ENCODE data around the gene SLC16A8.
"Not testable (repeated sequence)": the region's sequence is repeated elsewhere in the genome, so short reads cannot be mapped to it uniquely, and the experiment has no call there.

The SLC16A8 gene

DNA sequence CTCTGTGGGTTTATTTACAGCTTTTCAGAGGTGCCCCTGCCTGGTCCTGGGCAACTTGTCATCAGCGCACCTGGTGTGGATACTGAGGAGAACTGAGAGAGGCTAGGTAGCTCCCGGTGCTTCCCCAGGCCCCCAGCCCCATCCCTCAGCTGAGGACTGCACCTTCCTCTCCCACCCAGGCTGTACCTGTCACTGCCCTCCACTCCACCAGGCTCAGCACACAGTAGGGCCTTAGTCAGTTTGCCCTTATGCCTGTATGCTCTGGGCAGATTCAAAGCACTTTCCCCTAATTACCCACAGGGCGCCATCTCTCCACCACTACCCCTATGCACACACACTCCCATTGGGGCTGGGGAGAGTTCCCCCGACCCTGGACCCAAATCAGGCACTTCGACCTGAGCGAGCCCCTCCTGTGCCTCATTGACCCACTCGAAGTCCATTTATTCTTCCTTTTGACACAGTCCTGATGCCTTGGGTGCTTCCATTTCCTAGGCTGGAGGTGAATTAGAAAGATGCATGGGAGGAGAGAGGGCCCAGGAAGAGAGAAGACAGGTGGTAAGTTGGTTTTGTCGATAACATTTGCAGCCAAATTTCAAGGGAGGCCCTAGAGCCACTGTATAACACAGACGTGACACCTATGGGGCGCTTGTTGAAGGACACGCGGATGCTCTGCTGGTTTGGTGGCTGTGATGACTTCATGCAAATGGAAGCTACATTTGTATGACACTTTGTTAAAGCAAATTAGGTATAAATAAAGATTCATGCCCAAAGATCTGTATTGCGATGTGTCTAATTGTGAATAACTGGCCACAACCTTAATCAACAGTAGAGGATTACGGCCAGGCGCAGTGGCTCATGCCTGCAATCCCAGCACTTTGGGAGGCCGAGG lies 40.6 kb downstream of the SLC16A8 start:
- no peak for DNase-seq (ENCODE audit: low spot score)

DNA sequence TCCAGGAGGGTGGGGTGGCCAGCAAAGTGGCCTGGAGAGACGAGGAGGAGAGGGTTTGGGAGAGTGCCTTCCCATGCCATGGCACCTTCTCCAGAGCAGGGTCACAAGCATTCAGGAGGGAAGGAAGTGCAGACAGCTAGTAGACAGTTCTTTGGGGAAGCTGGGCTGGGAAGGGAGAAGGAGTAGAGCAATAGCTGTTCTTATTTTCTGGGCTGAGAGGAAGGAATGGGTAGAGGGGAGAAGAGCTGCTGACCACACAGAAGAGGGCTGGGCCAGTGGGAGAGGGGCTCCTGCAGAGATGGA lies 41.5 kb downstream of the SLC16A8 start:
- no peak for DNase-seq (ENCODE audit: low spot score)

DNA sequence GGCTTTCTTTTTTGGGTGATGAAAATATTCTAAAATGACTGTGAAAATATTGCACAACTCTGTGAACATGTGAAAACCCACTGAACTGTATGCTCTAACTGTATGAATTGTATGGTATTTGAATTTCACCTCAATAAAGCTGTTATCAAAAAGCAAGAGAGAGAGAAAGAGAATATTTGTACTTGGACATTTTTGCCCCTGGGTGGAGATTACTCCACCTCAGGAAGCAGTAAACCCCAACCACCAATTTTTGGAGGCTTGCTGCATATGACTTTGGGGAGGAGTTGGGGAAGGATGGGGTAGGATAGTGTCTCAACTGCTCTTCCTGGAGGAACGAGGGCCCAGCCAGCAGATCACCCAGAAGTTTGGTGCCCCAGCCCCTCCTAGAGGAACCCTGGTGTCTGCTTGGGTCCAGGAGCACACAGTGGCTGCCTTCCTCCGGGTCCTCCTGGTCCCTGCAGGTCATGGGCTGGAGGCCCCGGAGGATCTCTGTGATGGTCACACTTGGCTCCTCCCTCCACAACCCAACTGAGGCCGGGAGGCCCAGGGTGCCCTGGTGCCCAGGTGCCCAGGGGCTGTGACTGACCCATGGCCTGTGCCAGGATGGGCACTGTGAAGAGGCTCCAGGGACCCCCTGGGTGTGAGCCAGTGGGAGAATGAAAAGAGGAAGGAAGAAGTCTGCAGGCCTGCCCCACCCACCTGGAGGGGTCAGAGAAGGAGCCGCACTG lies 42.1 kb downstream of the SLC16A8 start:
- DNase-seq (ENCODE audit: low spot score): no peak

DNA sequence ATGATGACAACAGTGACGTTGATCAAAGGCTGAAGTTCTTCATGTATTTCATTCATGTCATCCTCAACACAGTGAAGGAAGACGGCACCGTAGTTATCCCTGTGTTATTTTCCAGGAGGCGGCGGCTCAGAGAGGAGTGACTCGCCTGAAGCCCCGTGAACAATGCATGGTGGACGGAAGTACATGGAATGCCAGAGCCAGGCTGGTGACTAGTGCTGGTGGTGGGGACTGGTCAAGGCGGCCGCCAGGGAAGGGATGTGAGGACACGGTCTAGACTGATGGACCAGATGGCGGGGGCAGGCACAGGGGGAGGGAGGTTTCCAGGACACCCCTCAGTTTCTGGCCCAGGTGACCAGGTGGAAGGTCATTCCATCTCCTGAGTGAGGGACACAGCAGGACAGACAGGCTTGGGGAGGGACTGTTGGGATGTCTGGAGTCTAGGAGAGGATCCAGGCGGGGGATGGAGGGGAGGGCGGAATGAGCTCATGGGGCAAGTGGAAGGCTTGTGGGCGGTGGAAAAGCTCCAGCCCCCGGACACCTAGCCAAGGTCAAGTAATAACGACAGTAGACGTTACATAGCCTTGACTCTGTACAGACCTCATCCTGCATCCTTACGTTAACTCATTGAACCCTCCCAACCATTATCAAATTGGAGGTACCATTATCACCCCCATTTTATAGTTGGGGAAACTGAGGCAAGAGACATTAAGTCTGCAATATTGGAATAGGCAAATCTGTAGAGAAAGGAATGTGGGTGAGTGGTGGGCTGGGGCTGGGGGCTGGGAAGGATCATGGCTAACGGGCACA lies 42.8 kb downstream of the SLC16A8 start:
- DNase-seq (ENCODE audit: low spot score): no peak

DNA sequence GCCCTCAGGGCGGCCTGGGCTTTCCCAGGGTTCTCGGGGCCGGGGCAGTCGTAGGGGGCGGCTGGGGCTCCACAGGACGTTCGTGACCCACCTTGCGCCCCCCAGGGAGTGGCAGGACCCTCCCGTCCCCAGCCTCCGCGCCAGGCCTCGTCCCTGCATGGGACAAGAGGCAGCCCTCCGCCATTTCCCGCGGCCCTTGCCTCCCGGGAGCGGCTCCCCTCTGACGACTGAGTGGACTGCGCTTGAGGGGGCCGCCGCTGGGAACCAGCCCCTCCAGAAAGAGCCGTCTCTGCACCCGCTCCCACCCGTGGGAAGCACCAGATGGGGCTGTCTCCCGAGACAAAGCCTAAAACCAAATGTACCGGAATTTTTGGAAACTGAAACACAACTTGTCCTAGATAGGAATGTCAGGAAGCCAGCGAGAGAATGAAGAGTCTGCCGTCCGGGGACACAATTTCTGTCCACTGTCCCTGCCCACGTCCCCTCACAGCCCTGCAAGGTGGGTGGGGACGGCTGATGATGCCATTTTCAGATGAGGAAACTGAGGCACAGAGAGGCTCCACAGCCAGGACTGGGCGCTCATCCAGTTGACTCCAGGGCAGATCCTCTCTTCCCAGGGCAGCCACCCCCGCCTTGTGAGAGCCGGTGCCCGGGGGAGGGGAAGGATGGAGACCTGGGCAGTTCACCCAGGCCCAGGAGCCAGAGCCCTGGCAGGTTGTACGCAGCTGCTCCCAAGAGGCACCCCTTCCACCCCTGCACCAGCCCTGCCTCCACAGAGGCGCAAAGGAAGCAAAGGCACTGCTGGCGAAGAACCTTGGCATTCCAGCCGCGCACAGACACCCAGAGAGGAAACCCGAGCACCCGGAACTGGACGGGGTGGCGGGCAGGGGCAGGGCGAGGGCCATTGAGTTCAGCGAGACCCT lies 44.8 kb downstream of the SLC16A8 start:
- no peak for DNase-seq (ENCODE audit: low spot score)

DNA sequence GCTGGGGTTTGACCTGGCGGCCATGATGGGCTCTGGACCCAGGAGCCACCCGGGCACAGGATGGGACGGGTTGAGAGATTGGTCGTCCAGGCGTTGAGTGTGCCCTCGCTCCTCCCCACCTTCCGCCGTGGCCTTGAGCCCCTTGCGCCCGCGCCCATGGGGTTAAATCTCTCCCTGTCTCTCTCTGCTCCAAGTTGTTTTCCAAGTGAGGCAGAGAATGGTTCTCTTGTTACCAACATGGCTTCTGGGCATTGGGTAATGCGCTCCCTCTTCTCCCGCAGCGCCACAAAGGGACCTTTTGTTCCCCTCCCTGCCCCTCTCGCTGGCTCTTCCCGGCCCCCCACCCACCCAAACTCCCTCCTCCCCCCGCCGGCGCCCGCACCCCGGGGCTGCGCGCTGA lies 45.6 kb downstream of the SLC16A8 start:
- no peak for DNase-seq (ENCODE audit: low spot score)

DNA sequence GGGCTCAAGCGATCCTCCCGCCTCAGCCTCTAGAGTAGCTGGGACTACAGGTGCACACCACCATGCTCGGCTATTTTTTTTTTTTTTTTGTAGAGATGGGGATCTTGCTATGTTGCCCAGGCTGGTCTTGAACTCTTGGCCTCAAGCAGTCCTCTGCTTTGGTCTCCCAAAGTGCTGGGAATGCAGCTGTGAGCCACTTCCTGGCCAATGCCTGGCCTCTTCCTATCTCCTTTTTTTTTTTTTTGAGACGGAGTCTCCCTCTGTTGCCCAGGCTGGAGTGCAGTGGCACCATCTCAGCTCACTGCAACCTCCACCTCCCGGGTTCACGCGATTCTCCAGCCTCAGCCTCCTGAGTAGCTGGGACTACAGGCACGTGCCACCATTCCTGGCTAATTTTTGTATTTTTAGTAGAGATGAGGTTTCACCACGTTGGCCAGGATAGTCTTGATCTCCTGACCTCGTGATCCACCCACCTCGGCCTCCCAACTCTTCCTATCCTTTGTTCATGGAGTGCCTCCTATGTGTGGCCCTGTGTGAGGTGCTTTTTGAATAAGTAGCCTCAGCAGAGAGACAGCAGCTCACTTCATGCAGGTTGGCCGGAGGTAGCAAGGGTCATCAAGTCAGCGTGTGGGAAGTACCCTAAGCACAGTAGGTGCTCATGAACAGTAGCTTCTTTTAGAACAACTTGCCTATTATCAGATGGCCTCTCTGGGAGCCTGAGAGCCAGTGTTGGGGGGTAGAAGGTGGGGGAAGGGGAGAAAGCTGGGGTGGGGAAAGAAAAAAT lies 46.4 kb downstream of the SLC16A8 start:
- not testable (repeated sequence) for DNase-seq (ENCODE audit: low spot score)

DNA sequence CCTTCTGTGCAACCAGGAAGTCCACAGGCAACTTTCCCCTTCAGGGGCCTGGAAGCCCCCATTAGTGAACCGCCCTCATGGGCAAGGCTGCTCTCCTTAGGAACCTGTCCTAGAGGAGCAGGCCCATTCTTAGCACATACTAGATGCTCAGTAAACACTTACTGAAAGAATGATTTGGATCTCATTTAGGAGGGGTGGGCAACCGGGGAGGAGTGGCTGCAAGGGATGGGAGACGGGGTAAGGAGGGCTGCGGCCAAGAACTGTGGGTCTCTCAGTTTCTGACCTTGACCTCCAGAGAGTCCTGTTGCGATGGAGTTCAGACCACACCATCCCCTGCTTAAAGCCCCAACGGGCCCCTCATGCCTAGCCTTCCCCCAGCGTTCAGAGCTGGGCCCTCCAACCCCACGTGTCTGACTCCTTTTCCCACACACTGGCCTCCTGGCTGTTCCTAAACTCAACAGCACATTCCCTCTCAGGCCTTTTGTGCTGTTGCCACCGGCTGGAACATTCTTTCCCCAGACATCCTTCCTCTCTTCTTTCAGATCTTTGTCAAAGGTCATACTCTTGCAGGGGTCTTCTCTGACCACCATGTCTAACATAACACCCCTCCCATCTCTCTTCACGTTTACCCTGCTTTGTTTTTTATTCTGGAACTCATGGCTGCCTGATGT lies 47.5 kb downstream of the SLC16A8 start:
- DNase-seq (ENCODE audit: low spot score): no peak

DNA sequence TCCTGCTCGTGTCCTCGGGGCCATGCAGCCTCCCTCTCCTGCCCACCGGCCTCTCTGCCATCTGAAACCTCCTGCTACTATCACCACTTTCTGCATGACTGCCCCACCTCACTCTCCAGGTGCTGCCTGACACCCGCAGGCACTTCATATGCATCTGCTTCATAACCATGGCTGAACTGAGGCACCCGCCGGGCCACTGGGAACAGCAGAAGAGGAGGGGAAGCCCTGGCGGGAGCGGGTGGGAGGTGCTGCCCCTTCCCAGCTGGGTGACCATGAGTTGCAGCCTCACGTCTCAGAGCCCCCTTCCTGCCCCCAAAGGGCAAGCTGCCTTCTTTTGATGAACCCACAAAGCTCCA lies 48.5 kb downstream of the SLC16A8 start:
- DNase-seq (ENCODE audit: low spot score): no peak

DNA sequence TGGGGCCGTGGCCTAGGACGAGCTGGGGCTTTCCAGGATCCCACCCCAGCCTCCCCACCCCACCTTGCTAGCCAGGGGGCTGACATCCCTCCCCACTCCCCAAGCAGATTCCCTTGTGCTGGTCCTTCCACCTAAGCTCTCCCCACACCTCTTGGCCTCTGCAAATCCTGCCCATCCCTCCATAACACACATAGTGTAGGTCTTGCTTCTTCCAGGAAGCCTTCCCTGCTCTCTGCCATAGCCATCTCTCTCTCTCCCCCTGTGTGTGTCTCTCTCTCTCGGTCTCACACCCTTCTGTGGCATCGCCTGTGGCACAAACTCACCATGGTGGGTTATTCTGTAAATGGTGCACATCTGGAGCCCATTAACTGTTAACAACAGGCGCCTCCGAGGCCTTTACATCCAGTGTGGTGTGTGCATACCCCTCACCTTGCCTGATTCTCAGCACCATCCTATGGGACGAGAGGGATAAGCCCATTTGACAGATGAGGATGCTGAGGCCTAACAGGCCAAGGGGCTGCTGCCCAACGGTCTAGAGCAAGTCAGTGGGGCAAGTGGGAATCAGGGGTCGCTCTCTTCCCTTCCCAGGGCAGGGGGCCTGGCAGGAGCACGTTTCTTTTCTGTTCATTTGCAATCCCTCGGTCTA lies 49.0 kb downstream of the SLC16A8 start:
- DNase-seq (ENCODE audit: low spot score): no peak

DNA sequence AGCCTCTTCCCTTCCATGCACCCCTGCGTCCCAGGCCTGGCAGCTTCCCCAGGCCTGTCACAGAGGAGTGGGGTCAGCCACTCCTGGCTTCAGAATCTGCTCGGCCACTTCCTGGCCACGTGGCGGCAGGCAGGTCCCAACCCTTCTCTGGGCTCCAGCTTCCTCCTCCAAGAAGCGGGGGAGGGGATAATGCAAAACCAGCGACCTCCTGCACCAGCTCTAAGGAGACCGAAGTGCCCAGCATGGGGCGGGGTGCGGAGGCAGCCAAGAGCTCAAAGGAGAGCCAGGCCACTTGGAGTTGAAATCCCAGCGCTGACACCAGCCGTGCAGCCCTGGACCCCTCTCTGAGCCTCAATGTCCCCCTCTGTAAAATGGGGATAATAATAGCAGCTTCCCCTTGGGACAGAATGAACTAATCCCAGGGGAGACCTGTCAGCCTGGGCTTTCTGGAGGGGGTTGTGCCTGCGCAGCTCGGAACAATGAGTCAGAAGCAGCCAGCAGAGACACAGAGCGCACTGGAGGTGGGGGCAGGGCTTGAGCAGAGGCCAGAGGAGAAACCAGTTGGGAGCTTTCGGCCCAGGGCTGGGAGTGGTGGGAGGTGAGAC lies 49.6 kb downstream of the SLC16A8 start:
- DNase-seq (ENCODE audit: low spot score): no peak

DNA sequence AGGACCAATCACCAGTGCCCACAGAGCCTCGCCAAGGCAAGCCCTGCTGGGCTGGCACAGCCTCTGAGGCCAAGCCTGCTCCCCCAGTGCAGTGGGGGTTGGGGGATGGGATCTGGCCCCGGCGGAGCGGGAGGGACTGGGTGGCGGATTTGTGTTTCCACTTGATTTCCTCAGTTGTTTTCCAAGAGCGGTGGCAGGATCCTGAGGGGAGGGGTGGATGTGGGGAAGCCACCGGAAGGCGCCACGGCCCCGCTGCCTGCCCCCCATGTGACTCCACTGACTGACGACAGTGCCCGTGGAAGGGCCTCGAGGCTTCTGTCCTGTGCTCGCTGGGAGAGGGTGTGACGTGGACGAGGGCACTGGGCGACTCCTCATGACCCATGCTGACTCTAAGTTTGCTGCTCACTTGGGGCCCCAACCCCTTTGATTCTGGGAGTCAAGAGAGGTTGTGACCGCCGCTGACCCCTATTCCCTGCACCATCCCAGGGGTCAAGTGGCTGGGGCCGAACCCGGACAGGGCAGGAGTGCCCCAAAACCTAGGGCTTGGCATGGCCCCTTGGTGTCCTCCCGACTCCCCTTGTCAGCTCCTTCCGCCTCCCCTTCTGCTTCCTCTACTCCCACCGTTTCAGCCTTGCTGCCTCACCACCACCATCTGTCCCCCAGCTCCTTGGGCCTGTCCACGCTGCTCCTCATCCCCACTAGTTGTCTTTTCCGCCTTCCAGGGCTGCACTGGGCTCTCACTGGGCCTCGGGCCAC lies 50.3 kb downstream of the SLC16A8 start:
- DNase-seq (ENCODE audit: low spot score): no peak

DNA sequence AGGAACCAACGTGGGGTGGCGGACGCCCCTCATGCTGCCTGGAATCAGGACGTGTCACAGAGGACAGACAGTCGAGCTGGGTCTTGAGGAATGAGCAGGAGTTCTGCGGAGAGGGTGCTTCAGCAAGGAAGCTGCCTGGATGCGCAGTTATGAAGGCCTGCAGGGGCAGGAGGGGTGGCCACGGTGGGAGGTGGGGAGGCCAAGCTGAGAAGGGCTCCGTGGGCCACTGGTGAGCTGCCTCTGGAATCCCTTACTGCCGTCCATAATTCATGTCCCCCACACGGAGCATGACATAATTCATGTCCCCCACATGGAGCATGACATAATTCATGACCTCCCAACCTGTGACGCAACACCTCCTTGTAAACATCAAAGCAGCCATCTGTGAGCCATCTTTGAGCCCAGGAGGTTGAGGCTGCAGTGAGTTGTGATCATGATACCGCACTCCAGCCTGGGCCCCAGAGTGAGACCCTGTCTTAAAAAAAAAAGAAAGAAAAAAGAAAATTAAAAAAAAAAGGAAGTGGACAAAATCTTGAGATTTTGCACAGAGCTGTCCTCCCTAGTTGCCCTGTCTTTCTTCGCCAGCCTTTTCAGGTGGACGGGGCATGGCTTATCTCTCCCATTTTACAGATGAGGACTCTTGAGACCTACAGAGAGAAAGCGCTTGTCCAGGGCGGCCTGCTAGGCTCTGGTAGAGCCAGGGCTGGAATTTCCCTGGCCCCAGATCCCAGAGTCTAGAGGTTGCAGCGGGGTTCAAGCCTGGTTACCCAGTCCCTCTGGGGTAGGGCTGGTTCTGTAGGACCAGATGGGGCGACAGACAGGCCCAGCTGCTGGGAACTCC lies 51.1 kb downstream of the SLC16A8 start:
- DNase-seq (ENCODE audit: low spot score): no peak

DNA sequence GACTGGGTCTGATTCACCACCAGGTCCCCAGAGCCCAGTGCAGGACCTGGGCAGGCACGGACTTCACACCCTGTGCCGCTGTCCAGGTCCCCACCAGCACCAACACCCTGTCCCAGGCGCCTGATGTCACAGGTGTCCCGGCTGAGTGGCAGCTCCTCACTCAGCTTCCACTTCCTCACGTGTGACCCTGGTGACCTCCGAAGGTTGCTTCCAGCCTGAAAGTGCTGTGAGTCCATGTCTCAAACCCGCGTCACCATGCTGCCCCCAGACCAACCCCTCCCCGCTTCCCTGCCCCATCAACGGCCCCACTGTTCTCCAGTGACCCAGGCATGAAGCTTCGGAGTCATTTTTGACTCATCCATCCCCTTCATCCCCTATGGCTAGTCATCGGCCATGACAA lies 52.5 kb downstream of the SLC16A8 start:
- no peak for DNase-seq (ENCODE audit: low spot score)

DNA sequence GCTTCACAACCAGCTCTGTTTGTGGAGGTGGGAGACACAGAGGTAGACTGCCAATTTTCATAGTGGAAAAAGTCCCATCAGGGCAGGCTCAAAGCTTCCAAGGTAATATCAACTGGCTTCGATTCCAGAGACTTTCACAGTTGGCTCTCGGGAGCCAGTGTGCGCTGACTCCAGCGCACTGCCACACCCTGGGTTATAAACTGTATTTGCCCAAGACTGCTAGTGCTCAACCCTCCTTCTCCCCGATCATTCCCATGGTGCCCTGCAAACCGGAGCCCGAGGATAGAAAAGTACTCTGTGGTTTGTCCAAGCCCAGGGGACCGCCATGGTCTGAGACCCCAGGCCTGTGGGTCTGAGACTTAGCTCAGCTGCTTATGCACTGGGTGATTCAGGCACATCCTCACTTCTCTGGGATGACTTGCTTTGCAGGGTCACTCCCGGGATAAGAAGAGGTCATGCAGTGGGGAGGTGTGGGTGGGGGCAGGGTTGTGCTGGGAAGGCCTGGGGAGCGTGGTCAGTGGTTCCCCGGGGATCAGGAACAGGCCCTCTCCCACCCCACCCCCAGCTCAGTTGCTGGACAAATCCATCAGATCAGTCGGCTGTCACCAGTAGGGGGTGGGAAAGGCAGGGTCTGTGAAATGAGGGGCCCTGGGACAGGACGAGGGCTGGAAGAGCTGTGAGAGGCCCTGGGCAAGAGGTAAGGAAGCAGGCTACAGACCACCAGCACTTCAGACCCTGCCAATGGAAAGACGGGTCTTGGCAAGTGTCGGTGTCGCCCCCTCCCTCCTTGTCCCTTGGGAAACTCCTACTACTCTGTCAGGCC lies 53.5 kb downstream of the SLC16A8 start:
- DNase-seq (ENCODE audit: low spot score): no peak

DNA sequence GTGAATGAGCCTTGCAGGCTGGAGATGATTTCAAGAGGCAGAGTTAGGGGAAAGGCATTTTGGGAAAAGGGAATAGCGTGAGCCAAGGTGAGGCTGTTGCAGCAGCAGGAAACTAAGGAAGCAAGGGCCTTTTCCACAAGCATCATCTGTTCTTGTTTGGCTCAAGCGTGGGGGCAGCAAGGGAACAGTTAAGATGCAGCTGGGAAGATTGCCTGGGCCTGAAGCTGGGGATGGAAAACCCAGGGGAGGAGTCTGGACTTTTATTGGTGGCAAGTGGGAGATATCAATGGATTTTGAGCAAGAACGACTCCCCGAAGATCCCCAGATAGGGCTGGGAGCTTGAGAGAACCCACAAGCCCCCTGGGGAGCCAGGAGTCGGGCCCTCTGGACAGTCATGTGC lies 54.1 kb downstream of the SLC16A8 start:
- no peak for DNase-seq (ENCODE audit: low spot score)

DNA sequence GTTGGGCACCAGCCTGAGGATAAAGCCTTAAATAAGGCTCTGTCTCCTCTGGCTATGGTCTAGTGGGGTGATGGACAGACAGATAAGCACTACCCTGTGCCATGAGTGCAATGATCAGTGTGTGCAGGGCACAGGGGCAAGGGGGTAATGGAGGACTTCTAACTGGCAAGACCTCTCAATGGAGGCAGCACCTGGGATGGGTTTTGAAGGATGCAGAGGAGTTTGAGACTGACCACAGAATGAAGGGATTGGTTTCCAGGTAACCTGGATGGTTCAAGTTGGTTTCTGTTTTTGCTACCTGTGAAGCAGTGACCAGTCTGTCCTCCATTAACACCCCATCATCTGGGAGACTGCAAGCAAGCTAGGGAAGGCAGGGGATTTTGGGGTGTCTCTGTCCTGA lies 54.6 kb downstream of the SLC16A8 start:
- DNase-seq (ENCODE audit: low spot score): no peak

All from LoVo (cell line).